Astrocyte (in vitro differentiated cells and primary cell): ENCODE data around the gene FUT7. TPM values are rescaled to one million over a fixed set of nuclear protein-coding genes. Genes with fewer than 3 reads are reported as not detected.

Source experiments
- DNase-seq: peaks from one replicate; pipeline ENCODE4 v3.0.0-alpha.2; 2010; ENCODE audit warnings: low read depth
- FAIRE-seq: peaks from 2 replicates; lab custom pipeline; 2011; peaks lifted over from hg19 to GRCh38; lab: Jason Lieb, UNC
- H2AFZ ChIP-seq: 2 replicates; pipeline ENCODE4 v1.6.0; 2012; ENCODE audit warnings: low read depth, low read length, inconsistent platforms
- H3K27ac ChIP-seq: 2 replicates; pipeline ENCODE4 v1.5.1; 2011; ENCODE audit warnings: low read depth, low read length, inconsistent platforms
- H3K27me3 ChIP-seq: 2 replicates; pipeline ENCODE4 v1.6.0; 2011; ENCODE audit warnings: low read length, inconsistent platforms; ENCODE audit not compliant: insufficient read depth
- H3K36me3 ChIP-seq: 2 replicates; pipeline ENCODE4 v1.5.1; 2011; ENCODE audit warnings: low read length, inconsistent platforms; ENCODE audit not compliant: insufficient read depth
- H3K4me1 ChIP-seq: 2 replicates; pipeline ENCODE4 v1.5.1; 2011; ENCODE audit warnings: low read length, inconsistent platforms; ENCODE audit not compliant: insufficient read depth
- H3K4me2 ChIP-seq: 2 replicates; pipeline ENCODE4 v1.6.0; 2012; ENCODE audit warnings: low read length, inconsistent platforms
- H3K4me3 ChIP-seq: 2 replicates; pipeline ENCODE4 v1.5.1; 2011; ENCODE audit warnings: low read depth, mild to moderate bottlenecking, low read length, inconsistent platforms; ENCODE audit not compliant: insufficient read depth
- H3K79me2 ChIP-seq: 2 replicates; pipeline ENCODE4 v1.6.0; 2012; ENCODE audit warnings: mild to moderate bottlenecking, low read length, inconsistent platforms; ENCODE audit not compliant: insufficient read depth
- H3K9ac ChIP-seq: 2 replicates; pipeline ENCODE4 v1.6.0; 2012; ENCODE audit warnings: mild to moderate bottlenecking, low read length, inconsistent platforms
- H3K9me3 ChIP-seq: 2 replicates; pipeline ENCODE4 v1.5.1; 2012; ENCODE audit warnings: low read depth, mild to moderate bottlenecking, low read length, inconsistent platforms; ENCODE audit not compliant: insufficient read depth
- H4K20me1 ChIP-seq: 2 replicates; pipeline ENCODE4 v1.6.0; 2012; ENCODE audit warnings: low read length, inconsistent platforms; ENCODE audit not compliant: insufficient read depth
- H3K27ac Mint-ChIP-seq: one replicate; pipeline ENCODE4 v1.8.0; 2021; ENCODE audit warnings: mild to moderate bottlenecking, mixed read lengths; ENCODE audit not compliant: unreplicated experiment
- H3K27me3 Mint-ChIP-seq: one replicate; pipeline ENCODE4 v1.8.0; 2021; ENCODE audit warnings: low read depth, mixed read lengths; ENCODE audit not compliant: unreplicated experiment
- H3K36me3 Mint-ChIP-seq: one replicate; pipeline ENCODE4 v1.8.0; 2021; ENCODE audit warnings: low read depth, mixed read lengths; ENCODE audit not compliant: unreplicated experiment
- H3K4me1 Mint-ChIP-seq: one replicate; pipeline ENCODE4 v1.8.0; 2021; ENCODE audit warnings: low read depth, mixed read lengths; ENCODE audit not compliant: unreplicated experiment
- H3K4me3 Mint-ChIP-seq: one replicate; pipeline ENCODE4 v1.8.0; 2021; ENCODE audit warnings: mild to moderate bottlenecking, moderate library complexity, mixed read lengths; ENCODE audit not compliant: unreplicated experiment
- H3K9me3 Mint-ChIP-seq: one replicate; pipeline ENCODE4 v1.8.0; 2021; ENCODE audit warnings: mild to moderate bottlenecking, mixed read lengths; ENCODE audit not compliant: unreplicated experiment
- EZH2 ChIP-seq: IDR thresholded peaks from 2 replicates; pipeline ENCODE4 v1.6.1; 2012; ENCODE audit warnings: mild to moderate bottlenecking, low read length, inconsistent platforms; ENCODE audit not compliant: insufficient read depth
- total RNA-seq: library from RNA; stranded (reverse); gene quantifications from 2 replicates; pipeline ENCODE4 v1.2.1, GENCODE V29; 2021
- TF ChIP-seq, protein P1 (sequence below): IDR thresholded peaks from 2 replicates; pipeline ENCODE4 v1.5.1; 2011; ENCODE audit warnings: low read depth, mild to moderate bottlenecking, inconsistent platforms, low read length, moderate library complexity; ENCODE audit not compliant: insufficient read depth

The FUT7 gene
- total RNA-seq, 1 donor from 2014 or later: not detected

- peaks cover 19% of the 10 kb centered on the region for H3K27me3 Mint-ChIP-seq
- Histone ChIP-seq H4K20me1 (peaks cover 32% of the 10 kb centered on the region), H3K4me2 (peak overlapping the region; percentile 98), H3K9ac (peak overlapping the region; percentile 48), H2AFZ (no peak overlapping the region), H3K79me2 (peaks cover 22% of the 10 kb centered on the region), H3K9me3 (no peaks in the 10 kb centered on the region), H3K27ac (no peak overlapping the region), H3K36me3 (no peaks in the 10 kb centered on the region), H3K27me3 (peaks cover 5% of the 10 kb centered on the region), H3K4me3 (peak overlapping the region; percentile 65), H3K4me1 (peaks cover 16% of the 10 kb centered on the region)
- FAIRE-seq (no peak), DNase-seq (no peak)
- no peaks in the 10 kb centered on the region for H3K9me3 Mint-ChIP-seq
- H3K4me1 Mint-ChIP-seq: peaks cover 2% of the 10 kb centered on the region
- TF ChIP-seq, protein P1, sequence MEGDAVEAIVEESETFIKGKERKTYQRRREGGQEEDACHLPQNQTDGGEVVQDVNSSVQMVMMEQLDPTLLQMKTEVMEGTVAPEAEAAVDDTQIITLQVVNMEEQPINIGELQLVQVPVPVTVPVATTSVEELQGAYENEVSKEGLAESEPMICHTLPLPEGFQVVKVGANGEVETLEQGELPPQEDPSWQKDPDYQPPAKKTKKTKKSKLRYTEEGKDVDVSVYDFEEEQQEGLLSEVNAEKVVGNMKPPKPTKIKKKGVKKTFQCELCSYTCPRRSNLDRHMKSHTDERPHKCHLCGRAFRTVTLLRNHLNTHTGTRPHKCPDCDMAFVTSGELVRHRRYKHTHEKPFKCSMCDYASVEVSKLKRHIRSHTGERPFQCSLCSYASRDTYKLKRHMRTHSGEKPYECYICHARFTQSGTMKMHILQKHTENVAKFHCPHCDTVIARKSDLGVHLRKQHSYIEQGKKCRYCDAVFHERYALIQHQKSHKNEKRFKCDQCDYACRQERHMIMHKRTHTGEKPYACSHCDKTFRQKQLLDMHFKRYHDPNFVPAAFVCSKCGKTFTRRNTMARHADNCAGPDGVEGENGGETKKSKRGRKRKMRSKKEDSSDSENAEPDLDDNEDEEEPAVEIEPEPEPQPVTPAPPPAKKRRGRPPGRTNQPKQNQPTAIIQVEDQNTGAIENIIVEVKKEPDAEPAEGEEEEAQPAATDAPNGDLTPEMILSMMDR: no peak
- TF ChIP-seq EZH2: no peak
- H3K27ac Mint-ChIP-seq: peak overlapping the region; percentile 72
- no peaks in the 10 kb centered on the region for H3K36me3 Mint-ChIP-seq
- H3K4me3 Mint-ChIP-seq: peak overlapping the region; percentile 79
These were observed 12.8 kb upstream of the FUT7 start for GRCh38 chr9:137044502-137045177.

GRCh38 chr9:137044037-137044436 is 12.1 kb upstream of the FUT7 start:
- no peak overlapping the region for H3K4me3 ChIP-seq

More at GRCh38 chr9:137044037-137044436, 12.1 kb upstream of the FUT7 start:
- Mint-ChIP-seq H3K27ac (no peak overlapping the region), H3K36me3 (no peaks in the 10 kb centered on the region), H3K4me3 (no peak overlapping the region), H3K4me1 (peaks cover 2% of the 10 kb centered on the region), H3K27me3 (peaks cover 15% of the 10 kb centered on the region), H3K9me3 (no peaks in the 10 kb centered on the region)
- DNase-seq (no peak), FAIRE-seq (no peak)
- no peak for TF ChIP-seq EZH2
- TF ChIP-seq, protein P1: no peak
- Histone ChIP-seq H3K9ac (no peak overlapping the region), H3K27ac (no peak overlapping the region), H3K79me2 (peaks cover 22% of the 10 kb centered on the region), H3K27me3 (no peaks in the 10 kb centered on the region), H3K36me3 (no peaks in the 10 kb centered on the region), H2AFZ (no peak overlapping the region), H3K9me3 (no peaks in the 10 kb centered on the region), H3K4me1 (peaks cover 16% of the 10 kb centered on the region), H4K20me1 (peaks cover 32% of the 10 kb centered on the region), H3K4me2 (peak overlapping the region; percentile 98)
